PC-3 (cell line): ENCODE results near the gene APBB2. TPM values are rescaled to one million over a fixed set of nuclear protein-coding genes. Genes with fewer than 3 reads are reported as not detected.

Experiments used
- ATAC-seq: fragments of 200-7000 bp; cut with Tn5 transposase; 2 replicates; pipeline ENCODE4 v1.9.1; 2020; ENCODE audit warnings: mild to moderate bottlenecking, moderate library complexity
- BruUV-seq: library from RNA; stranded (reverse); fragments of 400-500 nt; replicated peaks from 2 replicates; lab custom pipeline; 2021; lab: Mats Ljungman, UMichigan
- CTCF ChIA-PET: fragments of 300-600 bp; sonication (Branson Sonifier 250); formaldehyde crosslinking; loops from one replicate; lab custom pipeline; 2022; ENCODE audit warnings: antibody characterized with exemption; lab: Charles Lee
- POLR2A ChIA-PET: fragments of 300-600 bp; sonication (Branson Sonifier 250); formaldehyde crosslinking; loops from one replicate; lab custom pipeline; 2022; ENCODE audit warnings: antibody characterized with exemption; ENCODE audit not compliant: unreplicated experiment; lab: Charles Lee
- DNase-seq: peaks from one replicate; pipeline ENCODE4 v3.0.0-alpha.2; 2015
- H2AFZ ChIP-seq: fragments of 300-600 bp; sonication (generic); 2 replicates; pipeline ENCODE4 v1.6.0; 2016; ENCODE audit warnings: antibody characterized with exemption, low read length
- H3F3A ChIP-seq: fragments of 300-600 bp; sonication (generic); one replicate; pipeline ENCODE4 v1.6.0; 2017; ENCODE audit warnings: antibody characterized with exemption, low read length, control low read depth, mild to moderate bottlenecking; ENCODE audit not compliant: unreplicated experiment
- H3K27ac ChIP-seq: fragments of 300-600 bp; sonication (generic); 2 replicates; pipeline ENCODE4 v1.5.1; 2016; ENCODE audit warnings: mild to moderate bottlenecking, low read length
- H3K27me3 ChIP-seq: fragments of 300-600 bp; sonication (generic); 2 replicates; pipeline ENCODE4 v1.6.1; 2016; ENCODE audit warnings: low read length, mixed read lengths
- H3K36me3 ChIP-seq: fragments of 300-600 bp; sonication (generic); 2 replicates; pipeline ENCODE4 v1.6.1; 2016; ENCODE audit warnings: low read depth, mixed run types, low read length, mixed read lengths
- H3K4me1 ChIP-seq: fragments of 300-600 bp; sonication (generic); 2 replicates; pipeline ENCODE4 v1.5.1; 2016; ENCODE audit warnings: low read length; ENCODE audit not compliant: insufficient read depth
- H3K4me2 ChIP-seq: fragments of 300-600 bp; sonication (generic); 2 replicates; pipeline ENCODE4 v1.6.0; 2016; ENCODE audit warnings: low read length
- H3K4me3 ChIP-seq: fragments of 300-600 bp; sonication (generic); 2 replicates; pipeline ENCODE4 v1.5.1; 2016; ENCODE audit warnings: mild to moderate bottlenecking, low read length, mixed read lengths
- H3K79me2 ChIP-seq: fragments of 300-600 bp; sonication (generic); 2 replicates; pipeline ENCODE4 v1.6.1; 2017; ENCODE audit warnings: low read length, mixed read lengths
- H3K9ac ChIP-seq: fragments of 300-600 bp; sonication (generic); 2 replicates; pipeline ENCODE4 v1.6.0; 2016; ENCODE audit warnings: mild to moderate bottlenecking, low read length
- H3K9me2 ChIP-seq: fragments of 300-600 bp; sonication (generic); replicated peaks from 2 replicates; pipeline ENCODE4 v1.6.1; 2016; ENCODE audit warnings: mixed run types, low read length, mixed read lengths
- H3K9me3 ChIP-seq: fragments of 300-600 bp; sonication (generic); 2 replicates; pipeline ENCODE4 v1.6.1; 2016; ENCODE audit warnings: low read length, mixed read lengths
- H4K20me1 ChIP-seq: fragments of 300-600 bp; sonication (generic); 2 replicates; pipeline ENCODE4 v1.6.1; 2016; ENCODE audit warnings: low read length, mixed read lengths
- CTCF ChIP-seq: fragments of 300-600 bp; sonication (generic); conservative IDR thresholded peaks from 2 replicates; pipeline ENCODE4 v1.5.1; 2017; ENCODE audit warnings: antibody characterized with exemption, low read depth, mild to moderate bottlenecking, low read length
- EZH2 ChIP-seq: fragments of 300-600 bp; sonication (generic); IDR thresholded peaks from one replicate; pipeline ENCODE4 v1.6.1; 2017; ENCODE audit warnings: antibody characterized with exemption, mild to moderate bottlenecking, low read length; ENCODE audit not compliant: unreplicated experiment
- EZH2phosphoT487 ChIP-seq: fragments of 300-600 bp; sonication (generic); IDR thresholded peaks from 2 replicates; pipeline ENCODE4 v1.6.1; 2018; ENCODE audit warnings: mild to moderate bottlenecking, antibody characterized with exemption, low read length, borderline replicate concordance
- intact Hi-C: fragments of 100-400 bp; cut with micrococcal nuclease; formaldehyde crosslinking; loops from 2 replicates; pipeline ENCODE4 v1.9.0; 2023
- total RNA-seq: library from RNA; depleted of rRNA; stranded (reverse); fragments of >200 nt; gene quantifications from 2 replicates; pipeline ENCODE4 v1.2.3, GENCODE V29; 2014

APBB2 gene
- total RNA-seq, 1 experiment from 2014 or later: 24.7 TPM

- ChIA-PET CTCF (no interaction called here), POLR2A (no interaction called here)
- BruUV-seq: no TSS peak
Measured at GRCh38 chr4:40954088-40954668, 260.2 kb downstream of the APBB2 start.

GRCh38 chr4:40953283-40954087 lies 260.9 kb downstream of the APBB2 start:
- no peak for ATAC-seq

More at GRCh38 chr4:40954088-40954668, 260.2 kb downstream of the APBB2 start:
- Histone ChIP-seq H3K27me3 (no peaks in the 10 kb centered on the region), H3K9me2 (no peaks in the 10 kb centered on the region), H4K20me1 (no peaks in the 10 kb centered on the region), H3K9me3 (no peaks in the 10 kb centered on the region), H3K27ac (no peak overlapping the region), H3F3A (no peaks in the 10 kb centered on the region), H3K4me1 (no peaks in the 10 kb centered on the region), H3K4me3 (no peak overlapping the region), H3K36me3 (no peaks in the 10 kb centered on the region), H3K4me2 (no peak overlapping the region), H3K9ac (no peak overlapping the region), H3K79me2 (no peaks in the 10 kb centered on the region), H2AFZ (no peak overlapping the region)
- DNase-seq (no peak), ATAC-seq (no peak)
- intact Hi-C loops: no loop called here
- TF ChIP-seq EZH2: no peak
- TF ChIP-seq EZH2phosphoT487: no peak

GRCh38 chr4:40952672-40953071 lies 261.7 kb downstream of the APBB2 start:
- Histone ChIP-seq H3K27me3 (no peaks in the 10 kb centered on the region), H3K9me2 (no peaks in the 10 kb centered on the region), H3K9me3 (no peaks in the 10 kb centered on the region), H2AFZ (no peak overlapping the region), H3F3A (no peaks in the 10 kb centered on the region), H3K79me2 (no peaks in the 10 kb centered on the region), H4K20me1 (no peaks in the 10 kb centered on the region), H3K27ac (no peak overlapping the region), H3K36me3 (no peaks in the 10 kb centered on the region), H3K9ac (no peak overlapping the region), H3K4me1 (no peaks in the 10 kb centered on the region), H3K4me3 (no peak overlapping the region), H3K4me2 (no peak overlapping the region)
- intact Hi-C loops: no loop called here
- no peak for ATAC-seq
- BruUV-seq: no TSS peak
- no peak for DNase-seq
- no peak for TF ChIP-seq CTCF
- TF ChIP-seq EZH2: no peak
- TF ChIP-seq EZH2phosphoT487: no peak
- ChIA-PET CTCF (interaction anchor here (0.7 kb wide), 1 partner anchor 60 kb away, joined by 3 read pairs; no protein-coding TSS in a partner anchor), POLR2A (no interaction called here)

More at GRCh38 chr4:40953283-40954087, 260.9 kb downstream of the APBB2 start:
- TF ChIP-seq EZH2phosphoT487 (no peak), CTCF (no peak)
- POLR2A ChIA-PET: no interaction called here
- H3K27me3 ChIP-seq: no peaks in the 10 kb centered on the region
- H3K27ac ChIP-seq: no peak overlapping the region
- H4K20me1 ChIP-seq: no peaks in the 10 kb centered on the region
- CTCF ChIA-PET: no interaction called here
- no peaks in the 10 kb centered on the region for H3K9me3 ChIP-seq
- H3K79me2 ChIP-seq: no peaks in the 10 kb centered on the region
- no peaks in the 10 kb centered on the region for H3K36me3 ChIP-seq
- no peak overlapping the region for H3K9ac ChIP-seq
- BruUV-seq: no TSS peak
- H2AFZ ChIP-seq: no peak overlapping the region
- DNase-seq: no peak
- no peak overlapping the region for H3K4me2 ChIP-seq
- H3K4me1 ChIP-seq: no peaks in the 10 kb centered on the region
- intact Hi-C loops: no loop called here
- no peaks in the 10 kb centered on the region for H3F3A ChIP-seq
- H3K4me3 ChIP-seq: no peak overlapping the region
- no peaks in the 10 kb centered on the region for H3K9me2 ChIP-seq
